Measurements from ENCODE around the gene LDB3.

The LDB3 gene

DNA sequence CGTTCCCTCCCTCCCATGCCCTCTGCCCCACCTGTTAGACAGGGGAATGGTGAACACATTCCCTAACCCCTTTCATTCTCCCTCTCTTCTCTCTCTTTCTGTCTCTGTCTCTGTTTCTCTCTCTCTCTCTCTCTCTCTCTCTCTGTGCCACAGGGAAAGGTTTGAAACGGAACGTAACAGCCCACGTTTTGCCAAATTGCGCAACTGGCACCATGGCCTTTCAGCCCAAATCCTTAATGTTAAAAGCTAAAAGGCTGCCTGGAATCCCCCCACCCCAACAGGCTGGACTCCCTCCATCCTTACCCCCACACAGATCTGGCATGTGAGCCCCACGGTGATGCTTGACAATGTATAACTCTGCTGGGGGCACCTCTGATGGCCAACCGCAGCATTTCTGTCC lies 30.8 kb downstream of the LDB3 start:
- no peak overlapping the region for H2BK5ac ChIP-seq (ENCODE audit: low read length)
- no peak overlapping the region for H3K4me3 ChIP-seq (ENCODE audit: low read length)
- H3K56ac ChIP-seq (ENCODE audit: low read length), result no peak overlapping the region
- H3K79me2 ChIP-seq (ENCODE audit: control insufficient read depth, insufficient read depth, low read length), result no peaks in the 10 kb centered on the region
- H4K8ac ChIP-seq (ENCODE audit: low read depth, low read length), result no peak overlapping the region
- no peak overlapping the region for H3K23ac ChIP-seq (ENCODE audit: low read length)
- H3K9ac ChIP-seq (ENCODE audit: low read length), result no peak overlapping the region
- no peak overlapping the region for H2BK15ac ChIP-seq (replicated peaks; ENCODE audit: low read depth)
- no peak overlapping the region for H3K27ac ChIP-seq (ENCODE audit: low read depth, low read length)
- H3K4me2 ChIP-seq (ENCODE audit: low read length), result no peak overlapping the region
- no peak overlapping the region for H4K5ac ChIP-seq (ENCODE audit: low read length)
- H2AK5ac ChIP-seq (ENCODE audit: low read length), result no peak overlapping the region
- no peak overlapping the region for H2BK120ac ChIP-seq (ENCODE audit: low read depth, low read length)
- no peaks in the 10 kb centered on the region for H3K36me3 ChIP-seq (ENCODE audit: control insufficient read depth, insufficient read depth, low read length)
- no peaks in the 10 kb centered on the region for H3K27me3 ChIP-seq (ENCODE audit: insufficient read depth, low read length, poor library complexity)
- peaks cover under 1% of the 10 kb centered on the region for H3K4me1 ChIP-seq (ENCODE audit: control insufficient read depth, low read depth, low read length)
- no CpG with 5 or more reads among the region's 7 CpGs for WGBS (ENCODE audit: extremely low coverage, insufficient coverage, low lambda C conversion rate)
- no peak overlapping the region for H3K18ac ChIP-seq (ENCODE audit: low read length)
- no peak overlapping the region for H3K4ac ChIP-seq (ENCODE audit: low read depth, low read length)
- H3K79me1 ChIP-seq (ENCODE audit: low read length), result no peaks in the 10 kb centered on the region
- no peak for DNase-seq

DNA sequence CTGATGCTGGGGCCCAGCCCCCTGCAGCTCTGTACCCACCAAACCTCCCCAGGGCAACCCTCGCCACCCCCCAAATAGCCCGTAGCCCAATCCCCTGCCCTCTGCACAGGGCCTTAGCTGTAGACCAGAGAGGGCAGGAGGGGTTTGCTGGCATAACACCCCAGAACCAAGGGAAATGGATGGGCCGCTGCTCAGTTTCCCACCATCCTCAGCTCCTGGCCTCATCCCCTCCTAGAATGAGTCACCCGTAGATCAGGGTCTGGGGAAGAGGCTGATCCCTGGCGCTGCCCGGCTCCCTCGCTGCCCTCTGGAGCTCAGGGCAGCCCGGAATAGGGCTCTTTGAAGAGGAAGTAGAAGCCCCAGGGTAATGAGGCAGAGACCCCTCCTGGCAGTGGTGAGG lies 31.2 kb downstream of the LDB3 start:
- Histone ChIP-seq H4K5ac (ENCODE audit: low read length) (no peak overlapping the region), H3K36me3 (ENCODE audit: control insufficient read depth, insufficient read depth, low read length) (no peaks in the 10 kb centered on the region), H2AK5ac (ENCODE audit: low read length) (no peak overlapping the region), H3K27me3 (ENCODE audit: insufficient read depth, low read length, poor library complexity) (no peaks in the 10 kb centered on the region), H3K27ac (ENCODE audit: low read depth, low read length) (no peak overlapping the region), H2BK5ac (ENCODE audit: low read length) (no peak overlapping the region), H2BK15ac (replicated peaks; ENCODE audit: low read depth) (no peak overlapping the region), H3K4me3 (ENCODE audit: low read length) (no peak overlapping the region), H3K79me2 (ENCODE audit: control insufficient read depth, insufficient read depth, low read length) (no peaks in the 10 kb centered on the region), H4K8ac (ENCODE audit: low read depth, low read length) (no peak overlapping the region), H3K18ac (ENCODE audit: low read length) (no peak overlapping the region), H3K9ac (ENCODE audit: low read length) (no peak overlapping the region), H3K56ac (ENCODE audit: low read length) (no peak overlapping the region), H3K79me1 (ENCODE audit: low read length) (no peaks in the 10 kb centered on the region), H3K23ac (ENCODE audit: low read length) (no peak overlapping the region), H3K4me2 (ENCODE audit: low read length) (no peak overlapping the region), H3K4me1 (ENCODE audit: control insufficient read depth, low read depth, low read length) (no peaks in the 10 kb centered on the region), H2BK120ac (ENCODE audit: low read depth, low read length) (no peak overlapping the region), H3K4ac (ENCODE audit: low read depth, low read length) (no peak overlapping the region)
- WGBS (ENCODE audit: extremely low coverage, insufficient coverage, low lambda C conversion rate), result no CpG with 5 or more reads among the region's 8 CpGs
- no peak for DNase-seq

DNA sequence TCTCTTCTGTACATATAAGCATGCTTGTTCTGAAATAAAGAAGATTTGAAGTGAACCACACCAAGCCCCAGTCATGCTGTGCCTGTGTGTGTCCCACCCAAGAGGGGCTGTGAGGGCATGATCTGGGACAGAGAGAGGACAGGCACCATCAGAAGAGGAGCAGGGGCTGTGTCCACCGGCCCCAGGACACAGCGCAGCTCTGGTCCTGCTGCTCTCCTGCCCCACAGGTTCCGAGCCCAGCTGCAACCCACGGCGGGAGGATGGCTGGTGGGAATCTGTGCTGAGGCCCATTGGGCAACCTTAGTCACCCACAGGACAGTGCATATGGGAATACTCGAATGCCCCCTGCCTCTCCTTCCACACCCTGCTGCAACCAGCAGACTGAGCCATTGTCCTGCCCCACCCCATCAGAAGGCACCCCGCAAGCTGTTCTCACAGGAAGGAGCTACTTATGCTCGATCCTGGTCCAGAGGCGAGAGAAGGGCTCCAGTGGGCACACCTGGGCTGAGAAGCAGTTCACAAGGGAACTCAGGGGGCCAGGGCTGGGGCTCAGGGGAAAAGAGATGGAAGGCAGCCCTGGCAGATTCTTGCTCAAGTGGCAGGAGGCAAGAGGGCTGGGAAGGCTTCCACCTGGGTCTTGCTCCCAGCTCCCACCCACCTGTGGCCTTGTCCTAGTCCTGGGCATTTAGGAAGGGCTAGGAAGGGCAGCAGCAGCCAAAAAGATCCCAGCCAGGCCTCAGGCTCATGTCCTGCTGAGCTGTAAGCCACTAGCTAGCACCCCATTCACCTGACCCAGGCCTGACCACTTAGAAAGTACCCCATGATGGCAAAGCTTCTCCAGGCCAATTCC lies 31.9 kb downstream of the LDB3 start:
- H3K4me1 ChIP-seq (ENCODE audit: control insufficient read depth, low read depth, low read length), result no peaks in the 10 kb centered on the region
- DNase-seq, result no peak
- H3K4me2 ChIP-seq (ENCODE audit: low read length), result no peak overlapping the region
- H4K5ac ChIP-seq (ENCODE audit: low read length), result no peak overlapping the region
- no peaks in the 10 kb centered on the region for H3K27me3 ChIP-seq (ENCODE audit: insufficient read depth, low read length, poor library complexity)
- no peaks in the 10 kb centered on the region for H3K79me2 ChIP-seq (ENCODE audit: control insufficient read depth, insufficient read depth, low read length)
- H2BK120ac ChIP-seq (ENCODE audit: low read depth, low read length), result no peak overlapping the region
- no peak overlapping the region for H4K8ac ChIP-seq (ENCODE audit: low read depth, low read length)
- no peak overlapping the region for H3K9ac ChIP-seq (ENCODE audit: low read length)
- no peaks in the 10 kb centered on the region for H3K79me1 ChIP-seq (ENCODE audit: low read length)
- H3K56ac ChIP-seq (ENCODE audit: low read length), result no peak overlapping the region
- no peak overlapping the region for H3K4me3 ChIP-seq (ENCODE audit: low read length)
- no peak overlapping the region for H2BK15ac ChIP-seq (replicated peaks; ENCODE audit: low read depth)
- no peak overlapping the region for H2AK5ac ChIP-seq (ENCODE audit: low read length)
- H3K4ac ChIP-seq (ENCODE audit: low read depth, low read length), result no peak overlapping the region
- H3K18ac ChIP-seq (ENCODE audit: low read length), result no peak overlapping the region
- no peak overlapping the region for H3K23ac ChIP-seq (ENCODE audit: low read length)
- no peak overlapping the region for H2BK5ac ChIP-seq (ENCODE audit: low read length)
- no CpG with 5 or more reads among the region's 9 CpGs for WGBS (ENCODE audit: extremely low coverage, insufficient coverage, low lambda C conversion rate)
- H3K36me3 ChIP-seq (ENCODE audit: control insufficient read depth, insufficient read depth, low read length), result no peaks in the 10 kb centered on the region
- H3K27ac ChIP-seq (ENCODE audit: low read depth, low read length), result no peak overlapping the region

DNA sequence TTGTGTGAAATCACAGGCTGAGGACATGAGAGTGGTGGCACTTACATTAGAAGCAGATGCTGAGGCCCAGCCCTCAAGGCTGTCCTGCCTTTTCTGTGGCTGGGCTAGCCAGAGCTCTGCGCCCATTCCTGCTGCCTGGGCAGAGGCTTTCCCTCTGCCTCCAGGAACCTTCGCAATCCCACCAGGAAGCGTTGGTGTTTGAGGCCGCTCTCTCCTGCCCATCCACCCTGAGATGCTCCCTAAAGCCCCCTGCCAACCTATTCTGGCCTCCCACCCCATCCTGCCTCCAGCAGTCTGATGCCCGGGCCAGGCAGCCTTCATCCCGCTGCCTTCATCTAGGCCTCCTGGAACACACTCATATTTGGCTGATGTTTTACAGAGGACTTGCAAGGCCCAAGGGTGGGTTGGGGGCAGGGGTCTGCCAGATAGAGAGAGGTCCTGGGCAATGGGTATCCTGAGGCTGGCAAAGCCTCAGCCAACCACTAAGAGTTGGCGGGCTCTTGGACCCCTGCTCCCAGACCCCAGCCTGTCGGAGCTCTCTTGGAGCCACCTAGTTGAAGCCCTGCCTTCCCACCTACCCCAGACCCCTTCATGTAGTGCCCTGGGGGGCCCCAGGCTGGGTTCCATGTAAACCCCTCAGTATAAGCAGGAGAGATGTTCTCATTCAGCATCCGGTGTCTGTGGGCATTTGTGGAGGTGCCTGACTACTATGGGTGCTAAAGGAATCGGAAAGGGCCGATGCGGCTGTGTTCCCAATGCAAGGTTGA lies 32.7 kb downstream of the LDB3 start:
- no peak overlapping the region for H2BK15ac ChIP-seq (replicated peaks; ENCODE audit: low read depth)
- no peak overlapping the region for H3K56ac ChIP-seq (ENCODE audit: low read length)
- no peak for DNase-seq
- H3K4me2 ChIP-seq (ENCODE audit: low read length), result no peak overlapping the region
- H4K5ac ChIP-seq (ENCODE audit: low read length), result no peak overlapping the region
- no peak overlapping the region for H3K4ac ChIP-seq (ENCODE audit: low read depth, low read length)
- peaks cover 2% of the 10 kb centered on the region for H3K4me1 ChIP-seq (ENCODE audit: control insufficient read depth, low read depth, low read length)
- H3K18ac ChIP-seq (ENCODE audit: low read length), result no peak overlapping the region
- no peaks in the 10 kb centered on the region for H3K79me2 ChIP-seq (ENCODE audit: control insufficient read depth, insufficient read depth, low read length)
- no peak overlapping the region for H3K23ac ChIP-seq (ENCODE audit: low read length)
- no peaks in the 10 kb centered on the region for H3K27me3 ChIP-seq (ENCODE audit: insufficient read depth, low read length, poor library complexity)
- no peak overlapping the region for H4K8ac ChIP-seq (ENCODE audit: low read depth, low read length)
- no peak overlapping the region for H2BK5ac ChIP-seq (ENCODE audit: low read length)
- no peak overlapping the region for H2BK120ac ChIP-seq (ENCODE audit: low read depth, low read length)
- H3K36me3 ChIP-seq (ENCODE audit: control insufficient read depth, insufficient read depth, low read length), result no peaks in the 10 kb centered on the region
- H3K27ac ChIP-seq (ENCODE audit: low read depth, low read length), result no peak overlapping the region
- H3K4me3 ChIP-seq (ENCODE audit: low read length), result no peak overlapping the region
- no peak overlapping the region for H2AK5ac ChIP-seq (ENCODE audit: low read length)
- H3K9ac ChIP-seq (ENCODE audit: low read length), result no peak overlapping the region
- no peaks in the 10 kb centered on the region for H3K79me1 ChIP-seq (ENCODE audit: low read length)
- whole genome bisulfite sequencing (ENCODE audit: extremely low coverage, insufficient coverage, low lambda C conversion rate), result no CpG with 5 or more reads among the region's 12 CpGs

DNA sequence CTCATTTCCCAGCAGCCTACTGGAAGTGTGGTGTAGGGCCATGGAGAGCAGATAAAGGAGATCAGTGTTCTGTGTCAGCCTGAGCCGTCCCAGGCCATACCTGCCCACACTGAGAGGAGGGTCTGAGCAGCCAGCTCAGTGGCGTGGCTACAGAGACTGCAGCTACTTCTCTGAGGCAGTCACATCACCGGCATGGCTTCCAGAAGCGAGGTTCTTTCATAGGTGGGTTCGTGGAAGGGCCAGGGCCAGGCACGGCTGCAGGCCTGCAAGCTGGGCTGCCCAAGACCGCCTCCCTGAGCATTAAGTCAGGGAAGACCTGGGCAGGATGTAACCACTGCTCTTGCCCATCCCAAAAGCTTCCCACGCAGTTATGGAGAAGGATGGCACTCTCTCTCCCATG lies 34.9 kb downstream of the LDB3 start:
- no peaks in the 10 kb centered on the region for H3K79me1 ChIP-seq (ENCODE audit: low read length)
- no CpG with 5 or more reads among the region's 8 CpGs for WGBS (ENCODE audit: extremely low coverage, insufficient coverage, low lambda C conversion rate)
- H3K4ac ChIP-seq (ENCODE audit: low read depth, low read length), result no peak overlapping the region
- H3K27ac ChIP-seq (ENCODE audit: low read depth, low read length), result no peak overlapping the region
- H3K9ac ChIP-seq (ENCODE audit: low read length), result no peak overlapping the region
- H4K5ac ChIP-seq (ENCODE audit: low read length), result no peak overlapping the region
- H3K4me3 ChIP-seq (ENCODE audit: low read length), result no peak overlapping the region
- H3K79me2 ChIP-seq (ENCODE audit: control insufficient read depth, insufficient read depth, low read length), result no peaks in the 10 kb centered on the region
- no peaks in the 10 kb centered on the region for H3K36me3 ChIP-seq (ENCODE audit: control insufficient read depth, insufficient read depth, low read length)
- H3K18ac ChIP-seq (ENCODE audit: low read length), result no peak overlapping the region
- peaks cover 2% of the 10 kb centered on the region for H3K4me1 ChIP-seq (ENCODE audit: control insufficient read depth, low read depth, low read length)
- H3K4me2 ChIP-seq (ENCODE audit: low read length), result no peak overlapping the region
- H2AK5ac ChIP-seq (ENCODE audit: low read length), result no peak overlapping the region
- no peak overlapping the region for H2BK120ac ChIP-seq (ENCODE audit: low read depth, low read length)
- no peak overlapping the region for H3K56ac ChIP-seq (ENCODE audit: low read length)
- H4K8ac ChIP-seq (ENCODE audit: low read depth, low read length), result no peak overlapping the region
- H3K27me3 ChIP-seq (ENCODE audit: insufficient read depth, low read length, poor library complexity), result no peaks in the 10 kb centered on the region
- H2BK15ac ChIP-seq (replicated peaks; ENCODE audit: low read depth), result no peak overlapping the region
- no peak for DNase-seq
- H2BK5ac ChIP-seq (ENCODE audit: low read length), result no peak overlapping the region
- no peak overlapping the region for H3K23ac ChIP-seq (ENCODE audit: low read length)
